ENCODE data around the gene MDC1. TPM values are rescaled to one million over a fixed set of nuclear protein-coding genes. Genes with fewer than 3 reads are reported as not detected.
A peak's percentile ranks its signal among the peaks of the same experiment; 100 is the strongest.

MDC1 gene
- total RNA-seq, 1 experiment from 2014 or later, result 75.8 TPM

GRCh38 chr6:30726506-30727413 is 9.7 kb upstream of the MDC1 start:
- POLR2A ChIA-PET, result interaction anchor here (1.0 to 2.2 kb wide), 4 partner anchors 9 to 115 kb away, joined by 3 to 6 read pairs (median 4); partner anchors contain the start of gene MDC1
- no peak for DNase-seq (ENCODE audit: low read depth, low spot score)

DNA sequence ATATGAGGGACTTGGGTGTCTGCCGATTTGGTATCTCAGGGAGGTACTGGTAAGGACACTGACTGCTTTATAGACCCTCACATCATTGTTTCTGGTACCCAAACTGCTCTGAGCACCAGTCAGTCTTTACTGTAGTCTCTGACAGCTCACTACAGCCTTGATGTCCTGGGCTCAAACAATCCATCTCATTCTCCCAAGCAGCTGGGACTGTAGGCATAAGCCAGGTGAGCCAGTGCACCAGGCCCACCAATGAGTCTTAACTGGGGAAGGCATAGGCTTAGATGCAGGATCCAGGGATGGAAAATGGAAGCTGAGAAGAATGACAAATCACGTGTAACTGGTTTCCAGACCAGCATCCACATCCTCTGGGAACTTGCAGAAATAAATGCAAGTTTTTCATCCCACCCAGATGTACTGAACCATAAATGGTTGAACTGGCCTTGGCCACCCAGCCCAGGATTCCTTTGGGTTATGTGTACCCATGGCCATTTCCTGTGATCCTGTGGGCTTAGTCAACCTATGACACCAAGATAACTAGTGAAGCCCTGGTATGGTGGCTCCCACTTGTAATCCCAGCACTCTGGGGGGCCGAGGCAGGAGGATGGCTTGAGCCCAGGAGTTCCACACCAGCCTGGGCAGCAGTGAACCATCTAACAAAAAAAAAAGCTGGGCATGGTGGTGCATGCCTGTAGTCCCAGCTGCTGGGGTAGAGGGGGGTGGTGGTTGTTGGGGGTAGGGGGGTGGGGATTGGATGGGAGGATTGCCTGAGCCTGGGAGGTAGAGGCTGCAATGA is 8.8 kb upstream of the MDC1 start:
- intact Hi-C loops (cut with micrococcal nuclease), result no loop called here
- ATAC-seq (peak; percentile 15; the same call in 1 of the 2 replicates), DNase-seq (ENCODE audit: low read depth, low spot score) (no peak)
- CTCF ChIA-PET, result interaction anchor here (1.6 to 2.5 kb wide), 2 partner anchors 47 to 362 kb away, joined by 8 to 11 read pairs; no protein-coding TSS in a partner anchor
- BruUV-seq (replicated peaks), result no TSS peak
- Histone ChIP-seq H3K4me3 (replicated peaks in 1 of 2; ENCODE audit: low read depth in 1 of 2, low read length in 2 of 2) (no peak overlapping the region), H3K36me3 (ENCODE audit: control insufficient read depth in 1 of 2, insufficient read depth in 2 of 2, low read length in 2 of 2) (peaks cover 28 to 47% of the 10 kb centered on the region in 2 experiments), H3K27ac (ENCODE audit: low read depth, low read length) (peak overlapping the region; percentile 3; the same call in 1 of the 2 replicates), H3K4me1 (ENCODE audit: control insufficient read depth in 1 of 2, insufficient read depth in 2 of 2, low read length in 2 of 2) (peaks cover 6 to 57% of the 10 kb centered on the region in 2 experiments), H2AFZ (ENCODE audit: low read depth, low read length, poor library complexity, severe bottlenecking) (no peak overlapping the region), H3K9me2 (ENCODE audit: insufficient read depth) (no peaks in the 10 kb centered on the region), H3K27me3 (ENCODE audit: insufficient read depth, low read length) (no peaks in the 10 kb centered on the region), H3K79me2 (ENCODE audit: insufficient read depth, low read length) (peaks cover 44% of the 10 kb centered on the region), H3K9me3 (ENCODE audit: control insufficient read depth in 1 of 2, insufficient read depth in 1 of 2, low read depth in 1 of 2, low read length in 2 of 2) (no peaks in the 10 kb centered on the region), H3K9ac (ENCODE audit: low read length) (0 out of 2 replicates have a peak overlapping the region, but pooled peaks have one; percentile 9), H4K20me1 (ENCODE audit: insufficient read depth) (peaks cover 21% of the 10 kb centered on the region; the same call in 1 of the 2 replicates), H3K4me2 (ENCODE audit: low read length) (no peak overlapping the region)
- RAD21 ChIA-PET (ENCODE audit: low non-redundant PET in 1 of 2, low total read pairs in 2 of 2, uncharacterized antibody in 2 of 2, unreplicated experiment in 2 of 2), result no interaction called here
- POLR2A ChIA-PET, result interaction anchor here (1.4 to 1.5 kb wide), 2 partner anchors 10 to 14 kb away, joined by 4 read pairs; no protein-coding TSS in a partner anchor
- TF ChIP-seq ZFX (IDR thresholded peaks at IDR 0.05) (no peak), MAX (IDR thresholded peaks at IDR 0.05) (no peak), ZBTB33 (IDR thresholded peaks at IDR 0.05; ENCODE audit: extremely low read depth, insufficient replicate concordance, low read length) (no peak), REST (IDR thresholded peaks at IDR 0.05; ENCODE audit: low read depth) (no peak), YY1 (IDR thresholded peaks at IDR 0.05; ENCODE audit: extremely low read depth, insufficient replicate concordance, low read depth, low read length) (no peak), POLR2AphosphoS5 (IDR thresholded peaks at IDR 0.05; ENCODE audit: low read depth, low read length) (peak; percentile 63), SRF (IDR thresholded peaks at IDR 0.05; ENCODE audit: low read depth) (no peak)

More at GRCh38 chr6:30726506-30727413, 9.7 kb upstream of the MDC1 start:
- Histone ChIP-seq H3K9me2 (ENCODE audit: insufficient read depth) (no peaks in the 10 kb centered on the region), H3K4me1 (ENCODE audit: control insufficient read depth in 1 of 2, insufficient read depth in 2 of 2, low read length in 2 of 2) (peaks cover 12 to 65% of the 10 kb centered on the region in 2 experiments), H3K9ac (ENCODE audit: low read length) (no peak overlapping the region), H2AFZ (ENCODE audit: low read depth, low read length, poor library complexity, severe bottlenecking) (no peak overlapping the region), H3K27ac (ENCODE audit: low read depth, low read length) (0 out of 2 replicates have a peak overlapping the region, but pooled peaks have one; percentile 9), H3K4me3 (replicated peaks in 1 of 2; ENCODE audit: low read depth in 1 of 2, low read length in 2 of 2) (no peak overlapping the region), H3K9me3 (ENCODE audit: control insufficient read depth in 1 of 2, insufficient read depth in 1 of 2, low read depth in 1 of 2, low read length in 2 of 2) (no peaks in the 10 kb centered on the region), H3K4me2 (ENCODE audit: low read length) (no peak overlapping the region), H3K79me2 (ENCODE audit: insufficient read depth, low read length) (peaks cover 37% of the 10 kb centered on the region), H4K20me1 (ENCODE audit: insufficient read depth) (peaks cover 21% of the 10 kb centered on the region; the same call in 1 of the 2 replicates), H3K27me3 (ENCODE audit: insufficient read depth, low read length) (no peaks in the 10 kb centered on the region), H3K36me3 (ENCODE audit: control insufficient read depth in 1 of 2, insufficient read depth in 2 of 2, low read length in 2 of 2) (peaks cover 26 to 43% of the 10 kb centered on the region in 2 experiments)
- intact Hi-C loops (cut with micrococcal nuclease), result no loop called here
- TF ChIP-seq CEBPB (IDR thresholded peaks at IDR 0.05; ENCODE audit: low read depth), result no peak
- peak; percentile 6; the same call in 1 of the 2 replicates for TF ChIP-seq POLR2AphosphoS5 (IDR thresholded peaks at IDR 0.05; ENCODE audit: low read depth, low read length)
- TF ChIP-seq SRF (IDR thresholded peaks at IDR 0.05; ENCODE audit: low read depth), result no peak
- RAD21 ChIA-PET (ENCODE audit: low non-redundant PET in 1 of 2, low total read pairs in 2 of 2, uncharacterized antibody in 2 of 2, unreplicated experiment in 2 of 2), result no interaction called here
- no TSS peak for BruUV-seq (replicated peaks)
- no peak for ATAC-seq
- CTCF ChIA-PET, result interaction anchor here (1.0 to 2.5 kb wide), 4 partner anchors 48 to 361 kb away, joined by 3 to 11 read pairs (median 6); partner anchors contain the start of gene DHX16
